Right hindlimb (tissue), 1 donor: Measurements from ENCODE around the gene CNN1.
A peak's percentile ranks its signal among the peaks of the same experiment; 100 is the strongest.
"Not testable (repeated sequence)": the region's sequence is repeated elsewhere in the genome, so short reads cannot be mapped to it uniquely, and the experiment has no call there.

Experiments used
- DNase-seq: peaks from one replicate; pipeline ENCODE4 v3.0.0-alpha.2; 2018

CNN1 gene

DNA sequence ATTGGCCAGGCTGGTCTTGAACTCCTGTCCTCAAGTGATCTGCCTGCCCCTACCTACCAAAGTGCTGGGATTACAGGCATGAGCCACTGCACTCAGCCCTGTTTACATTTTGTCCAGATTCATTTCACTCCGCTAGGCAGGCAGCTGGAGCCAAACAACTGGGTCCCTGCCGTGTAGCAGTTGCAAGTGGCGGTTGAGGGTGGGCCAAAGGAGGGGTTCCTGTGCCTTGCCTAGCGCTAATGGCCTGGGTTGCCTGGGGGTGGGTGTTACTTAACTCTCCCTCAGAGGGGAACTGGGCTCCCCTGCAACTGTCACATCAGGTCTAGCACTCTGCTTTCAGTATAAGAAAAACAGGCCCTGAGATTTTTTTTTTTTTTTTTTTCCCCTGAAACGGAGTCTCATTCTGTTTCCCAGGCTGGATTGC lies 31.4 kb downstream of the CNN1 start:
- DNase-seq, result no peak

DNA sequence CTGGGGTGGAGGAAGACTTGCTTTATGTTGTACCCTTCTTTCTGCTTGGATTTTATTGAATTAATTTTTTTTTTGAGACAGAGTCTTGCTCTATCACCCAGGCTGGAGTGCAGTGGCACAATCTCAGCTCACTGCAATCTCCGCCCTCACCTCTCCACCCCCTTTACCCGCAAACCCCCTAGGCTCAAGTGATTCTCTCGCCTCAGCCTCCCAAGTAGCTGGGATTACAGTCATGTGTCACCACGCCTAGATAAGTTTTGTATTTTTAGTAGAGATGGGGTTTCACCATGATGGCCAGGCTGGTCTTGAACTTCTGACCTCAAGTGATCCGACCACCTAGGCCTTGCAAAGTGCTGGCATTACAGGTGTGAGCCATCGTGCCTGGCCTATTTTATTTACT lies 34.7 kb downstream of the CNN1 start:
- DNase-seq, result not testable (repeated sequence)

DNA sequence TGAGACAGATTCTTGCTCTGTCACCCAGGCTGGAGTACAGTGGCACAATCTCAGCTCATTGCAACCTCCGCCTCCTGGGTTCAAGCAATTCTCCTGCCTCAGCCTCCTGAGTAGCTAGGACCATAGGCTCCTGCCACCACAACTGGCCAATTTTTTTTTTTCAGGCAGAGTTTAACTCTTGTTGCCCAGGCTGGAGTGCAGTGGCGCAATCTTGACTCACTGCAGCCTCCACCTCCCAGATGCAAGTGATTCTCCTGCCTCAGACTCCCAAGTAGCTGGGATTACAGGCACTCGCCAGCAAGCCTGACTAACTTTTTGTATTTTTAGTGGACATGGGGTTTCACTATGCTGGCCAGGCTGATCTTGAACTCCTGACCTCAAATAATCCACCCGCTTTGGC lies 35.1 kb downstream of the CNN1 start:
- DNase-seq, result not testable (repeated sequence)

DNA sequence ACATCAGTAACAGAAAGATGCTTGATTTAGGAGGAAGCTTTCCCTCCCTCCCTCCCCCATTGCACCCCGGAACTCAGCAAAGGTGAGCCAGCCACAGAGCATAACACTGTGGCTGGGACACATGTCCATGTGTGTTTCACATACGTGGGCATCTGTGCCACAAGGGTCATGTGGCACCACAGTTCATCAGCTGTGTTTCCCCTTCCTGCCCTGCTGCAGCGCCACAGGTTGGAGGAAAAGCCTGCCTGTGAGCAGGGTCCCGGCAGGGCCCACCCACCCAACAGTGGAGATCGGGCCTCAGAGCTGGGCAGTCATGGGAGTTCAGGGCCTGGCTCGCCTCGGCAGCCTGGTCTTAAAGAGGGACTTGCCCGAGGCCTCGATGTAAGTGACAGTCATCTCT lies 36.0 kb downstream of the CNN1 start:
- DNase-seq, result no peak

DNA sequence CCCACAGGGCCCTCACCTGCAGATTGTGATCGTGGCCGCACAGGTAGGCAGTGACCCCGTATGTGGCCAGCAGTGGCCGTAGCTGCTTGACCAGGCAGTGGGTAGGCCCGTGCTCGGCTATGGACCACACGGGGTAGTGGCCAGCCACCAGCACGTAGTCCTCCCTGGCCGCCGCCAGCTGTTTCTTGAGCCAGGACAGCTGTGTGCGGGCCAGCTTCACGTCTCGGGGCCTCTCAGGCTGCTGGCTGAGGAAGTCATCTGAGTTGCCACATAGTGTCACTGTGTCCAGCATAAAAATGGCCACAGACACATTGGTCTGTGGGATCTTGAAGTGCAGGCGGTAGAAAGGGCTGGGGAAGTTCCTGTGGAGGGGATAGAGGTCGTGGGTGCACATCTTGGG lies 37.6 kb downstream of the CNN1 start:
- no peak for DNase-seq

DNA sequence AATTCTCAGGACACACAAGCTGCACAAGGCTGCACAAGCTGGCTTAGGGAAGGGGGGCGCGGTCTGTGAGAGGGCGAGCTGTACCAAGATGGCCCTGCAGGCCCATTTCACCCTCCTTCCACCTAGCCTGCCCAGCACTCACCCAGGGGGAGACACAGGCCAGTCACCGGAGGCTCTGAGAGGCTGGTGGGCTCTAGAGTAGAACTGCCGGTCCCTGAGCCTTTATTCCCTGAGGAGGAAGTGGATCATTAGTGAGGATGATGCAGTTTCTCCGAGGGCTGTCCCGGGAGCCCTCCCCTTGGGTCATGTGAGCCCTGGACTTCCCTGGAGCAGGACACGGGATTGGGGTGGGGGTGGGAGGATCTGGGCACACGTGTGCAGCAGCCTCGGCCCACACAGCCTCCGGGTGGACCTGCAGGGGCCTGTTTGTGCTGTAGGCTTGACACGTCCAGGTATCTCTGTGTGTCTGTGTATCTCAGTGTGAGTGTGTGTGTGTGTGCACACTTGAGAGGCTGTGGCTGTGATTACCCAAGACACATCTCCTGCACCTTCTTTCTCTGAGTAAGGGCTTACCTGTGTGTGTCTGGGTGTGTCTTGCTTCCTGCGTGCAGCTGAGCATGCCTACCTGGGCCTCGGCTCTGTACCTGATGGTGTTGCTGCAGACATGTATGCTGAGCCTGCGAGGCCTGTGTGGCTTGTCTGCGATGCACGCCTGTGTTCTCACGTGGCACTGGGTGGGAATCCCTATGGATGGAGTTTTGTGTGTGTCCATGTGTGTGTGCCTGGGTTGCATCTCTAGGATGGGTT lies 39.0 kb downstream of the CNN1 start, which contains the start of gene ACP5:
Gene ACP5, minus strand, starts transcription at position 195 of the 807 bp plus-strand sequence. CDS start 328 bp downstream, outside the sequence.
- no peak for DNase-seq

DNA sequence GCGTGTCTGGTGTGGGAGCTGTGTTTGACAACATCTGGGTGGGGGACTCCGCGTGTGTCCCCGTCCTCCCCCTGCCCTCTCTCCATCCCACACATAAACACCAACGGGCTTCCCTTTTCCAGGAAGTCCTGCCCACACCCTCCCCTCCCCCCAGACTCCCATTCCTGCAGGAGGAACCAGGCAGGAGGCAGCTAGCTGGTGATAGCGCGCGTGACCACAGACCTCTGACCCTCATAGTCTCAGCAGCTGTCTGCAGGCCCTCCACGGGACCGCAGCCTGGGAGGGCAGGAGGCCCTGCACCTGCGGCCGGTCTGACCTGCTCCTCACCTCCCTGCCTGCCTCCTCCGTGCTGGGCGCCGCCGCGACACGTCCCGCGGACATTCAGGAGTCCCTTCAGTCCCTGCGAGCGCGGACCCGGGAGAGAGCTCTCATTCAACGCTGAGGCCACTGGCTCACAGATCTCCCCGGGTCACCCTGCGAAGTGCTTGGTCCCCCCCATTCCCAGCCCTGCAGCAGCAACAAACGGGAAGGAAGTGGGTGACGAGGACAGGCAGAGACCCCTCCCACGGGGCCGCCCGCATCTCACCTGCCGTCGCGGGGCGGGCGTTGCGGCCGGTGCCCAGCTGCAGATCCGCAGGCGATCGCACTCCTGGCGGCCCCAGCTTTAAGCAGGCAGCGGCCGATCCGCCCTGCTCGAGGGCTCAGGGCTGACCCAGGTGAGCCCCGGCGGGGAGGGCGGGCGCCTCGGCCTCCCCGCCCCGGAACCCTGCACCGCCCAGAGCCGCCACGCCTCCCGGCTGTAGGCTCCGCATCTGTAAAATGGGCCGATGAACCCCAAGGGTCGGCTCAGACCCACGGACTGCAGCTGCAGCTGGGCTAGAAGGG lies 39.8 kb downstream of the CNN1 start:
- DNase-seq, result no peak

DNA sequence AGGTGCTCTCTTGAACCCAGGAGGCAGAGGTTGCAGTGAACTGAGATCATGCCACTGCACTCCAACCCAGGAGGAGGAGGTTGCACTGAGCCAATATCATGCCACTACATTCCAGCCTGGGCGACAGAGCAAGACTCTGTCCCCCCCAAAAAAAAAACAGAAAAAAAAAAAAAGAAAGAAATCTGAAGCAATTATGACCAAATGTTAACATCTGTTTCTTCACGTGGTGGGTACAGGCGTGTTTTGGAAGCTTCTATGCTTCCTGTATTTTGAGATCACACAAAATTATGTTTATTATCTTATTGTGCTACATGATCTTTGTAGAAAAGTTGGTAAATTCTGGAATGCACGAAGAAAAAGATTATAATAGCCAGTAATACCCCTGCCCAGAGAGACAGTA lies 41.5 kb downstream of the CNN1 start:
- DNase-seq, result no peak

DNA sequence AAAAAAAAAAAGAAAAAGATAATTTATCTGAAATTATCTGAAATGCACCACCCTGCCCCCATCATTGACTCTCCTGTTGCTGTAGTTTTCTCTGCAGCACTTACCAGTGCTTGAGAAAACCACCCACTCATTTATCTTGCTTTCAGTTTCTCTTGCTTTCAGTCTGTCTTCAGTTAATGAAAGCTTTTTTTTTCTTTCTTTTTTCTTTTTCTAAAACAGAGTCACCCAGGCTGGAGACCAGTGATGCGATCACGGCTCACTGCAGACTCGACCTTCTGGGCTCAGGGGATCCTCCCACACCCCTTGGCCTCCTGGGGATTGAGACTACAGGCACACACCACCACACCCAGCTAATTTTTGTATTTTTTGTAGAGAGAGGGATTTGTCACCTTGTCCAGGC lies 43.1 kb downstream of the CNN1 start:
- DNase-seq, result no peak

DNA sequence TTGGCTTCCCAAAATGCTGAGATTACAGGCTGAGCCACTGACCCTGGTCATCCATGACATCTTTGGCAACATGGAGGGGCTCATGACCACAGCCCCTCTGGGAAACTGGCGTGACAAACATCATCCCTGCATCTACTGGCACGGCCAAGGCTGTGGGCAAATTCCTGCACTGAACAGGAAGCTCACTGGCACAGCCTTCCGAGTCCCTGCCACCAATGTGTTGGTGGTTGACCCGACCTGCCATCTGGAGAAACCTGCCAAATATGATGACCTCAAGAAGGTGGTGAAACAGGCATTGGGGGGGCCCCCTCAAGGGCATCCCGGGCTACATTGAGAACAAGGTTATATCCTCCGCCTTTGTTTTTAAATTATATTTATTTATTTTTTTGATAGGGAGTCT lies 47.7 kb downstream of the CNN1 start:
- DNase-seq, result no peak

DNA sequence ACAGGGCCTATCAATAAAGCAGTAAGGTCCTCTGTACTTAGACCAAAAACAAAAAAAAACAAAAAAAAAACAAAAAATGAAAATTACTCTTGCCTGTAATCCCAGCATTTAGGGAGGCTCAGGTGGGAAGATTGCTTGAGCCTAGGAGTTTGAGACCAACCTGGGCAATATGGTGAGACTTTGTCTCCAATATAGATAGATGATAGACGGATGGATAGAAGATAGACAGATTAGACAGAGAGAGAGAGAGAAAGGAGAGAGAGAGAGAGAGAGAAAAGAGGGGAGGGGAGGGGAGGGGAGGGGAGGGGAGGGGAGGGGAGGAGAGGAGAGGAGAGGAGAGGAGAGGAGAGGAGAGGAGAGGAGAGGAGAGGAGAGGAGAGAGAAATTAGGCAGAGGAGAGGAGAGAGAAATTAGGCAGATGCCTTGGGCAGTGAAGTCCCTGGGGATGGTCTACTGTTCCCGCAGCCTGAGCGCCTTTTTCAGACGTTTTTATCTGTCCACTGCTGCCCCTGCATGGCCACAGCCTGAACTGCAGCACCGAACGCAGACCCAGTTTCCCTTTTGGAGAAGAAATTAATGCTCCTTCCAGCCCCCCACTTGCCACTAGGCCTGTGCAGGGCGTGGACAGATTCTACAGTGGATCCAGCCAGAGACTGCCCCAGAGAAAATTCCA lies 48.8 kb downstream of the CNN1 start:
- DNase-seq, result peak; percentile 73

DNA sequence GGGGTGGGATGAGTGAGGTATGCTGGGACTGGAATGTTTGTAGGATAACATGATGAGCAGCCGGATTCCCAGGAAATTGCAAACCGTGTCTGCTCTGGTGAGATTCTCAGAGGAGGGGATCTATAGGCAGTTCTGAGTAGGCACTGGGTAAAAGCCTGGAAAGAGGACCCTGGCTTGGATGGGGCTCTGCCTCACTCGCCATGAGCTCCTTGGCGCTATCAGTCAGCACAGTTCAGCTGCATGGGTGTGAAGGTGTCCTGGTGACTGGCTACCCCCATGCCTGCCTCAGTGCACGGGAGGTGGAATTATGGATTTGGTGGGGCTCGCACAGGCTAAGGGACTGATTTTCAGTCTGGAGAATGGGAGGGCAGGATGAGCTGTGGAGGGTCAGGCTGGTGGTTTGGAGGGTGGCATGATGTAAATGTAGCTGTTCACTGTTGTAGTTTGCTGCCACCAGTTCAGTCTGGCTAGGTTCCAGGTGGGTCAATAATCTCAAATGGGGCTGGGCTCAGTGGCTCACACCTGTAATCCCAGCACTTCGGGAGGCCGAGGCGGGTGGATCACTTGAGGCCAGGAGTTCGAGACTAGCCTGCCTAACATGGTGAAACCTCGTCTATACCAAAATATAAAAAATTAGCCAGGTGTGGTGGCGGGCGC lies 49.5 kb downstream of the CNN1 start:
- no peak for DNase-seq

DNA sequence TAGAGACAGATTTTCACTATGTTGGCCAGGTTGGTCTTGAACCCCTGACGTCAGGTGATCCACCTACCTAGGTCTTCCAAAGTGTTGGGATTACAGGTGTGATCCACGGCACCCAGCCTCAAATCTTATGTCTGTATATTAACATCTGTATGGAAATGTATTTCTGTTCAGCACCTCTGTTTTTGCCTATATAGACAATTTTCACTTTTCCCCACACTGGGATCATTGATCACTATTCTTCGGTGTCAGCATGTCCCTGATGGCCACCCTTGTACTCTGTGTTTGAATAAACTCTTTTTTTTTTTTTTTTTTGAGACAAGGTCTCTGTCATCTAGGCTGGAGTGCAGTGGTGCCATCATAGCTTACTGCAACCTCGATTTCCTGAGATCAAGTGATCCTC lies 55.4 kb downstream of the CNN1 start:
- no peak for DNase-seq

DNA sequence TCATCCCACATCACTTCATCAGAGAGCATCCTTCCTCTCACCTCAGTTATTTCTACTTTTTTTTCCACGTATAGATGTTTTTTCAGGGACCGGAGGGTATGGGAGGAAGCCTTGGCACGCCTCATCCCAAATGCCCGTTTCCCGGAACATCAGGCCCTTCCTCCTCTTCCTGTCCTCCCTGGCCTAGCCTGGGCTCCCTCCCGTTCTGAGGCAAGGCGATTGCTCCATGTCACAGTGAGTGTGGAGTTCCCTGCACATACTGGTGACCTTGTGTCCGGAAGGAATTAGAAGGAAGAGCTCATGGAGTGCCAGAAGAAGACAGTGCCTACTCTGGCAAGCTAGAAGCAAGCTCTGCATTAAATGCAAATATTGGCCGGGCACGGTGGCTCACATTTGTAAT lies 57.5 kb downstream of the CNN1 start:
- no peak for DNase-seq

DNA sequence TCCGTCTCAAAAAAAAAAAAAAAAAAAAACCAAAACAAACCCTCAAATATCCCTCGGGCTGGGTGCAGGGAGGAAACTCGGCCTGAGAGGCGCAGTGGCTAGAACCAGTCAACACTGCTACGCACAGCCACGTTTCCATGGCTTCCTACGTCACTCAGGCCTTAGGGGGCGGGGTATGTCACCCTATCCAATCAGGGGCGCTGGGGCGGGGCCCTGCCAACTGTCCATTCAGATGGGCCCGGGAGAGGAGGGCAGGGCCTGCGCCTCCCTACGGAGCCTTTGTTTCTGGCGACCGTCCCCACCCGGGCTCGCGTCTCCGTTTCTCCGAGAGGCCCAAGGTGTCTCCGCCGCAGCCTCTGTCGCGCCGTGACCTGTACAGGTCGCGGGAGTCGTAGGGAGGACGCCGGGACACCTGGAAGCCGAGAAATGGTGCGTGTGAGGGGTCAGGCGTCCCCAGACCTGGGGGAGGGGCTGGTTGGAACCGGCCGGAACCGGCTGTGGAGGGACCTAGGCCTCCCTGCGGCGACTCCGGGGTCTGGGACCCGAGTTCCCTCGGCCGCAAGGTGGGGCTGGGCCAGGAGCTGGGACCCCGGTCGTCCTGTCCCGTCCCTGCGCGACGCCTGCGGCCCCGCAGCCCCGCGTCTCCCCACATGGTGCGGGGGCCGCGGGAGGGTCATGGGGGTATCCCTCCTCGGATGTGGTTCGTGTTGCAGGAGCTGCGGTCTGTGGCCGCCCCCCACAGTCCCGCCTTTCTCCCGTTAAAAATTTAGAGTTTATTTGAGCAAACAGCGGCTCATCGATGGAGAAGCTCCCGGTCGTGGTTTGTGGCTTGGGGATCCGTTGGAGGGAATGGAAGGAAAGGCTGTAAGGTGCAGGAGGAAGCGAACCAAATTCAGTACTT lies 58.8 kb downstream of the CNN1 start, which contains the start of gene ZNF627:
Gene ZNF627, plus strand, starts transcription at position 282 of the 901 bp plus-strand sequence. Its CDS starts 145 bp downstream, at position 427.
- peak; percentile 99 for DNase-seq

DNA sequence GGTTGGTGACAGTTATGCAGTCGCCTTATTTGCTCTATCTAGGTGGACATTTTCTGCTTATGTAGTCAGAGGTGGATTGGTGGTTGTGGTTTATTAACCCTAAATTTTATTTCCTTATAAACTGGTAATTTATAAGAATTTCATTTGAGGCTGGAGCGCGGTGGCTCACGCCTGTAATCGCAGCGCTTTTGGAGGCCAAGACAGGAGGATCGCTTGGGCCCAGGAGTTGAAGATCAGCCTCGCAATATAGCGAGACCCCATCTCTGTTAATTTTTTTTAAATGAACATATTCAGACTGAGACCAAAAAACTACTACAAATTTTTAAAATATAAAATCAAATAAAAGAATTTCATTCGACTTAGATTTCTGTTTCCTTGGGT lies 59.4 kb downstream of the CNN1 start:
- no peak for DNase-seq

DNA sequence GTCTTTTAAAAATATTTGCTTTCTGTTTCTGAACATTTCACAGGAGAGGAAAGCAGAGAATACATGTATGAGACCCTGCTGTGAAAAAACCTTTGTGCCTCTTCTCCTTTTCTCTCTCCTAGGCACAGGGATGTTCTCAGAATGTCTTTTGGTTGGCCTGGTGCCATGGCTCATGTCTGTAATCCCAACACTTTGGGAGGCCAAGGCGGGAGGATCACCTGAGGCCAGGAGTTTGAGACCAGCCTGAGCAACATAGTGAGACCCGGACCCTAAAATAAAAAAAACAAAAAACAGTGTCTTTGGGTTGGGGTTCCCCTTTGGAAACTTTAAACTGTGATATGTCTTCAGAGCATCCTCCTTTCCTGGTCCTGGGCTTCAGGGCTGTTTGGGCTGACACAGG lies 60.1 kb downstream of the CNN1 start:
- DNase-seq, result no peak

DNA sequence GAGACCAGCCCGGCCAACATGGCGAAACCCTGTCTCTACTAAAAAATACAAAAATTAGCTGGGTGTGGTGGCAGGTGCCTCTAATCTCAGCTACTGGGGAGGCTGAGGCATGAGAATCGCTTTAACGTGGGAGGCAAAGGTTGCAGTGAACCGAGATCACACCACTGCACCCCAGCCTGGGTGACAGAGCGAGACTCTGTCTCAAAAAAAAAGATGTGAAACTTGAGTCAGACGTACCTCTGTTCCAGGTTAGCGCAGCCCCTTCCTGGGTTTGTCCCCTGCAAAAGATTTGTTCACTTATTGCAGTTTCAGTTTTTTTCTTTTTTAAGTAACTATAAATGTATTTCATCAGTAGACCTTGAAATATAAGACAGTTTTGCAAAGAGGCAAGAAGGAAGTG lies 61.1 kb downstream of the CNN1 start:
- DNase-seq, result not testable (repeated sequence)
